PFSK-1 (cell line): ENCODE data around the gene SLC41A3.

Experiments
- FOXP2 ChIP-seq: optimal IDR thresholded peaks from 2 replicates; pipeline ENCODE3; 2011; ENCODE audit warnings: borderline replicate concordance, control low read depth, inconsistent platforms; ENCODE audit not compliant: insufficient read depth; ENCODE audit errors: extremely low read length, extremely low read depth
- POLR2AphosphoS5 ChIP-seq: IDR thresholded peaks from 2 replicates; pipeline ENCODE4 v1.6.1; 2012; ENCODE audit warnings: low read depth, mild to moderate bottlenecking, control low read depth, low read length, moderate library complexity
- SIN3A ChIP-seq: IDR thresholded peaks from 2 replicates; pipeline ENCODE4 v1.6.1; 2012; ENCODE audit warnings: mild to moderate bottlenecking, low read length, moderate library complexity, borderline replicate concordance; ENCODE audit not compliant: insufficient read depth
- TAF1 ChIP-seq: IDR thresholded peaks from 2 replicates; pipeline ENCODE4 v1.6.1; 2012; ENCODE audit warnings: low read length, control low read depth, borderline replicate concordance; ENCODE audit not compliant: insufficient read depth
- TF ChIP-seq, protein P1 (sequence below), 2 experiments: IDR thresholded peaks; 2 replicates each; pipeline versions ENCODE4 v1.6.1 to v1.8.0; 2011 to 2012; ENCODE audit warnings: low read depth in 2 of 2, low read length in 2 of 2, control low read depth in 1 of 2, inconsistent platforms in 1 of 2, mild to moderate bottlenecking in 1 of 2, moderate library complexity in 1 of 2; ENCODE audit not compliant: insufficient read depth in 1 of 2

The SLC41A3 gene

DNA sequence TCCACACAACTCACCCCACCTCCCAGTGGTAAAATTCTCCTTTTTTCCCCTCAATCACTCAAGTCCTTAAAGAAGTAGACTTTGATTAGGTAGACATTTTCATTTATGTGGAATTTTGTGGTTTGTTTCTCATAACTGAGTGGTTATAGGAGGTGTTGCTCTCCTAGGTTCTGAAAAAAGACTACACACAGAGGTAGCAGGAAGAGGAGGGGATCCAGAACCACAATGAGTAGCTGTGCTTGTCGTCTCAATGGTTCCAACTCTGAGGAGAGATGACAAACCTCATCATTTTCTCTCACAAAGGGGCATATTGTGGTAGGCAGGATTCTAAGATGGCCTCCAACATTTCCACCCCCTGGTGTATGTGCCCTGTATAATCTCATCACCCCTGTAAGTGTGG, 120.1 kb downstream of the SLC41A3 start:
- TF ChIP-seq, protein P1, sequence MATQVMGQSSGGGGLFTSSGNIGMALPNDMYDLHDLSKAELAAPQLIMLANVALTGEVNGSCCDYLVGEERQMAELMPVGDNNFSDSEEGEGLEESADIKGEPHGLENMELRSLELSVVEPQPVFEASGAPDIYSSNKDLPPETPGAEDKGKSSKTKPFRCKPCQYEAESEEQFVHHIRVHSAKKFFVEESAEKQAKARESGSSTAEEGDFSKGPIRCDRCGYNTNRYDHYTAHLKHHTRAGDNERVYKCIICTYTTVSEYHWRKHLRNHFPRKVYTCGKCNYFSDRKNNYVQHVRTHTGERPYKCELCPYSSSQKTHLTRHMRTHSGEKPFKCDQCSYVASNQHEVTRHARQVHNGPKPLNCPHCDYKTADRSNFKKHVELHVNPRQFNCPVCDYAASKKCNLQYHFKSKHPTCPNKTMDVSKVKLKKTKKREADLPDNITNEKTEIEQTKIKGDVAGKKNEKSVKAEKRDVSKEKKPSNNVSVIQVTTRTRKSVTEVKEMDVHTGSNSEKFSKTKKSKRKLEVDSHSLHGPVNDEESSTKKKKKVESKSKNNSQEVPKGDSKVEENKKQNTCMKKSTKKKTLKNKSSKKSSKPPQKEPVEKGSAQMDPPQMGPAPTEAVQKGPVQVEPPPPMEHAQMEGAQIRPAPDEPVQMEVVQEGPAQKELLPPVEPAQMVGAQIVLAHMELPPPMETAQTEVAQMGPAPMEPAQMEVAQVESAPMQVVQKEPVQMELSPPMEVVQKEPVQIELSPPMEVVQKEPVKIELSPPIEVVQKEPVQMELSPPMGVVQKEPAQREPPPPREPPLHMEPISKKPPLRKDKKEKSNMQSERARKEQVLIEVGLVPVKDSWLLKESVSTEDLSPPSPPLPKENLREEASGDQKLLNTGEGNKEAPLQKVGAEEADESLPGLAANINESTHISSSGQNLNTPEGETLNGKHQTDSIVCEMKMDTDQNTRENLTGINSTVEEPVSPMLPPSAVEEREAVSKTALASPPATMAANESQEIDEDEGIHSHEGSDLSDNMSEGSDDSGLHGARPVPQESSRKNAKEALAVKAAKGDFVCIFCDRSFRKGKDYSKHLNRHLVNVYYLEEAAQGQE (IDR thresholded peaks at IDR 0.05; ENCODE audit: insufficient read depth in 1 of 2, low read depth in 2 of 2, low read length in 2 of 2), result peak in 1 of 2 experiments; percentile 66; a peak in 1 of 4 replicates

DNA sequence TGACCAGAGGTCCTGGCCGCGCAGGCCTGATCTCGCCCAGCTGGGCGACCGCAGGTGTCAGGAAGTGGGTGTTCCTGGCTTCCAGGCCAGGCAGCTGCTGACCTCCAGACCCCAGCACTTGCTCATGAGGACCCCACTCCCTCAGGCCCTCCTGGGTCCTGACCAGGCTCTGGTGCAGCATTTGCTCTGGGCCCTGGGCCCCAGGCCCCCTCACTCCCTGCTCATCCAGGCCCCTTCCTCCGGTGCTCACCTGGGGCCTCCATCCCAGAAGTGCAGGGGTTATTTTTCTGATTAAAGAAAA, 122.7 kb downstream of the SLC41A3 start:
- no peak for TF ChIP-seq SIN3A
- TF ChIP-seq, protein P1 (IDR thresholded peaks at IDR 0.05; ENCODE audit: insufficient read depth in 1 of 2, low read depth in 2 of 2, low read length in 2 of 2), result no peak
- TF ChIP-seq POLR2AphosphoS5, result no peak
- no peak for TF ChIP-seq FOXP2
- no peak for TF ChIP-seq TAF1

DNA sequence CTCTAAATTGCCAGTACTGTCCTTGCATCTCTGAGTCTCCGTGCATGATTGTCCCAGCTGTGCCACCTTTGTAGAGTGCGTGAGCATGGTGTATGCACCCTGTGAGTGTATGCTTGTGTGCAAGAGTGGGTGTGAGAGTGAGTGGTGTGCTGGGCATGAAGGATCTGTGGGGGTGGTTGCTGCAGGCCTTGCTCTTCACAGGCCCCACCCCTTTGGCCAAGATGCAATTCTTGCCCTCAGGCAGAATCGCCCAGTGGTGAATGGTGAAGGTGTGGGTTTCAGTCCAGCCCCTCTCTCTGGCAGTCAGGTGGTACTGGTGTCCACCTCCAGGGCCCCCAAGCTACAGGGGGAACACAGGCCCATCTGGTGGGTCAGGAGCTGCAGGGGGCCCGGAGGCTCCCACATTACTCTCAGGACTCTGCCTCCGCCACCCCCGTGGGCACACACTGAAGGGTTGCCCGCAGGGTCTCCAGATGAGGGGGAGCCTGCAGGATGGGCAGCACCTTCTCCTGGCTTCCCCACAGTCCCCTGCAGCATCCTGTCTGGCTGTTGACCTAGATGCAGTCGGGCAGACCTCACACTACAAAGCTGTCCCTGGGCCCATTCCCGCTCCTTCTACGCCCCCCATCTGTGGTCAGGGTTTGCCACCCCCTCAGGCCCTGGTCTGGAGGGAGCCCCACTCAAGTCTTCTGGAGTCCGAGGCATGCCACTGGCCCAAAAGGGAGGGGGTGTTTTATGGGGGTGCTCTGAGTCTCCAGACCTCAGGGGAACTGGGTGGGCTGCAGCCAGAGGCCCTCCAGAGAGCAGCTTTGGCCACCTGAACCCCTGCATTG, 123.3 kb downstream of the SLC41A3 start:
- TF ChIP-seq POLR2AphosphoS5 (no peak), SIN3A (no peak), TAF1 (no peak), FOXP2 (no peak)
- TF ChIP-seq, protein P1 (IDR thresholded peaks at IDR 0.05; ENCODE audit: insufficient read depth in 1 of 2, low read depth in 2 of 2, low read length in 2 of 2), result no peak

DNA sequence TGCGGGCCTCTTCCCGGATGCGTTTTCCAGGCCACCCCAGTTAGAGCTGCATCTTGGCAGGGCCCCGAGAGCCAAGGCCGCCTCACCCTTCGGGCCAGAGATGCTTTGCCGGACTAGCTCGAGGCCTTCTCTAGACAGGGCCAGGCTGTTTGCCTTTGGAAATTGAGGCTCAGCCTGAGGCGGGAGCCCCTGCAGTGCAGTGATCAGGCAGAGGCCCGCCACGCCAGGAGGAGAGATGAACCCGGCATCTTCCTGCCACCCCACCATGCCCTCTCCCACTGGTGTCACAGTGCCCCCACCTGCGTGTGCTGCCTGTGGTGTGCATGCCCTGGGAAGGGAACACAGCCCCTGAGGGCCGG, 123.9 kb downstream of the SLC41A3 start:
- no peak for TF ChIP-seq FOXP2
- no peak for TF ChIP-seq POLR2AphosphoS5
- TF ChIP-seq SIN3A, result no peak
- TF ChIP-seq, protein P1 (IDR thresholded peaks at IDR 0.05; ENCODE audit: insufficient read depth in 1 of 2, low read depth in 2 of 2, low read length in 2 of 2), result no peak
- no peak for TF ChIP-seq TAF1

DNA sequence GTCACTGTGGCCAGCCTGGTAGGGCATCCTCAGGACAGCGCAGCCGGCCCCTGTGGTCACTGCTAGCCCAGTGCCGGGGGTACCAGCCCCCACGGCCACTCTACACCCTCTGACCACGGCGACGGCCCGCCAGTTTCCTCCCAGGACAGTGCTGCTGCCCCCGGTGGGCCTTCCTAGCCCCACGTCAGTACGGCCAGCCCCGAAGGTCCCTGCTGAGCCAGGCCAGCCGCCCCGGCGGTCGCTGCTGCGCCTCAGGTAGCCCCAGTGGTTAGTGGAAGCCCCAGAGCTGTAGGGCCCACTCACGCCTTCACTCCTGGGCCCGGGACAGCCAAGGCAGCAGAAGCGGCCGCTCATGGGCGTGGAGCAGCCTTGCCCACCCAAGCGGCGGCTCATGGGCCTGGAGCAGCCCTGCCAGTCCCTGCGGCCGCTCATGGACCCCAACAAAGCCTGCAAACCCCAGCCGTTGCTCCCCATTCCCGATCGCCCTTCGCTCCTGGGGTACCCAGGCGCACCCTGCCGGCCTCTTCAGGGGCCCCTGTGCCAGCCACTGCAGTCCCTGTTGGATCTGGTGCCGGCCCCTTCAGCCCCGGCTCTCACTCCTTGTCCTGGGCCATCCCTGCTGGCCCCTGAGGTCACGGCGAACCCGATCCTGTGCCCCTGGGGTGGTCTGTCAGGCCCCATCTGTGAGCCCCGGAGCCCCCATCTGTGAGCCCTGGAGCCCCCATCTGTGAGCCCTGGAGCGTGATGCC, 124.4 kb downstream of the SLC41A3 start:
- TF ChIP-seq FOXP2, result no peak
- no peak for TF ChIP-seq SIN3A
- TF ChIP-seq, protein P1 (IDR thresholded peaks at IDR 0.05; ENCODE audit: insufficient read depth in 1 of 2, low read depth in 2 of 2, low read length in 2 of 2), result no peak
- no peak for TF ChIP-seq POLR2AphosphoS5
- TF ChIP-seq TAF1, result no peak
